Astrocyte of the cerebellum (primary cell): ENCODE data around the gene CMPK2.
A peak's percentile ranks its signal among the peaks of the same experiment; 100 is the strongest.

Source experiments
- DNase-seq: peaks from one replicate; pipeline ENCODE4 v3.0.0-alpha.2; 2011; ENCODE audit warnings: low read depth
- H3K4me3 ChIP-seq: 2 replicates; pipeline ENCODE4 v1.5.1; 2011; ENCODE audit warnings: mild to moderate bottlenecking, low read depth, low read length, moderate library complexity
- in situ Hi-C: cut with HindIII; loops from 2 replicates; pipeline ENCODE4 v1.10.0; 2017; ENCODE audit warnings: low sequenced_read_pairs
- TF ChIP-seq, protein P1 (sequence below): IDR thresholded peaks from 2 replicates; pipeline ENCODE4 v1.5.1; 2012; ENCODE audit warnings: low read length, low read depth, moderate library complexity, mild to moderate bottlenecking; ENCODE audit errors: missing control alignments

CMPK2 gene, protein sequence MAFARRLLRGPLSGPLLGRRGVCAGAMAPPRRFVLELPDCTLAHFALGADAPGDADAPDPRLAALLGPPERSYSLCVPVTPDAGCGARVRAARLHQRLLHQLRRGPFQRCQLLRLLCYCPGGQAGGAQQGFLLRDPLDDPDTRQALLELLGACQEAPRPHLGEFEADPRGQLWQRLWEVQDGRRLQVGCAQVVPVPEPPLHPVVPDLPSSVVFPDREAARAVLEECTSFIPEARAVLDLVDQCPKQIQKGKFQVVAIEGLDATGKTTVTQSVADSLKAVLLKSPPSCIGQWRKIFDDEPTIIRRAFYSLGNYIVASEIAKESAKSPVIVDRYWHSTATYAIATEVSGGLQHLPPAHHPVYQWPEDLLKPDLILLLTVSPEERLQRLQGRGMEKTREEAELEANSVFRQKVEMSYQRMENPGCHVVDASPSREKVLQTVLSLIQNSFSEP

DNA sequence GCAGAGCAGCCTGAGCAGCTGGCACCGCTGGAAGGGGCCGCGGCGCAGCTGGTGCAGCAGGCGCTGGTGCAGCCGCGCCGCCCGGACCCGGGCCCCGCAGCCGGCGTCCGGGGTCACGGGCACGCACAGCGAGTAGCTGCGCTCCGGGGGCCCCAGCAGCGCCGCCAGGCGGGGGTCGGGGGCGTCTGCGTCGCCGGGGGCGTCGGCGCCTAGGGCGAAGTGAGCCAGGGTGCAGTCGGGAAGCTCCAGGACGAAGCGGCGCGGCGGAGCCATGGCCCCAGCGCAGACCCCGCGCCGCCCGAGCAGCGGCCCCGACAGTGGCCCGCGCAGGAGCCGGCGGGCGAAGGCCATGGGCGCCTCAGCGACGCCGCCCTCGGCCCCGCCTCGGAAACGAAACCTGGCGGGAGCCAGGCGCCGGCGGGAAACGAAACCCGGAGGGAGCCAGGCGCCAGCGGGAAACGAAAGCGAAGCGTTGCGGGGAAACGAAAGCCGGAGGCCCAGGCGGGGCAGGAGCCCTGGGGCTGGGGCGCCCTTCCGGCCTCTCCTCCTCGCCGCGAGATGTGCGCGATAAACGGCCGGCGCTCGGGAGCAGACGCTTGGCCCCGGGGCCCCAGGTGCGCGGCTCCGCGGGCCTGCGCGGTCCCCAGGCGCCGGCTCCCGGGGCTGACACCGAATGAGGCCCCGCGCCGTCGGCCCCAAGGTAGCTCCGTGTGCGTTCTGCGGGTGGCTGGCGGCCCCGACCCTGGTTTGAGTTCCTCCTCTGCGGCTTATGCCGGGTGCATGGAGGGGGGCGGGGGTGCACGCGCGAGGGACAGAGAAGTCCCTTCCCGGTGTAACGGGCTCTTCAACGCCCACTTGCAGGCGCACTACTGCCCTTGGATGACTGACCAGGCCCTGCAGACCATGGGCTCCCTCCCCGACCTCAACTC is at the start of gene CMPK2:
Gene CMPK2 (minus strand): TSS at position 562 of the 929 bp plus-strand sequence. CDS start 211 bp downstream, at position 351.
- TF ChIP-seq, protein P1, sequence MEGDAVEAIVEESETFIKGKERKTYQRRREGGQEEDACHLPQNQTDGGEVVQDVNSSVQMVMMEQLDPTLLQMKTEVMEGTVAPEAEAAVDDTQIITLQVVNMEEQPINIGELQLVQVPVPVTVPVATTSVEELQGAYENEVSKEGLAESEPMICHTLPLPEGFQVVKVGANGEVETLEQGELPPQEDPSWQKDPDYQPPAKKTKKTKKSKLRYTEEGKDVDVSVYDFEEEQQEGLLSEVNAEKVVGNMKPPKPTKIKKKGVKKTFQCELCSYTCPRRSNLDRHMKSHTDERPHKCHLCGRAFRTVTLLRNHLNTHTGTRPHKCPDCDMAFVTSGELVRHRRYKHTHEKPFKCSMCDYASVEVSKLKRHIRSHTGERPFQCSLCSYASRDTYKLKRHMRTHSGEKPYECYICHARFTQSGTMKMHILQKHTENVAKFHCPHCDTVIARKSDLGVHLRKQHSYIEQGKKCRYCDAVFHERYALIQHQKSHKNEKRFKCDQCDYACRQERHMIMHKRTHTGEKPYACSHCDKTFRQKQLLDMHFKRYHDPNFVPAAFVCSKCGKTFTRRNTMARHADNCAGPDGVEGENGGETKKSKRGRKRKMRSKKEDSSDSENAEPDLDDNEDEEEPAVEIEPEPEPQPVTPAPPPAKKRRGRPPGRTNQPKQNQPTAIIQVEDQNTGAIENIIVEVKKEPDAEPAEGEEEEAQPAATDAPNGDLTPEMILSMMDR, result no peak
- H3K4me3 ChIP-seq, result peak within 1 kb of the TSS; percentile 53
- DNase-seq, result peak; percentile 11
- in situ Hi-C loops, result no loop called here

GRCh38 chr2:6915399-6915798 is 49.7 kb upstream of the CMPK2 start:
- no peak for DNase-seq
- in situ Hi-C loops, result loop anchor here (10.0 kb wide), 1 partner anchor 109 kb away; no protein-coding TSS in a partner anchor
- no peak overlapping the region for H3K4me3 ChIP-seq
- TF ChIP-seq, protein P1, result no peak

DNA sequence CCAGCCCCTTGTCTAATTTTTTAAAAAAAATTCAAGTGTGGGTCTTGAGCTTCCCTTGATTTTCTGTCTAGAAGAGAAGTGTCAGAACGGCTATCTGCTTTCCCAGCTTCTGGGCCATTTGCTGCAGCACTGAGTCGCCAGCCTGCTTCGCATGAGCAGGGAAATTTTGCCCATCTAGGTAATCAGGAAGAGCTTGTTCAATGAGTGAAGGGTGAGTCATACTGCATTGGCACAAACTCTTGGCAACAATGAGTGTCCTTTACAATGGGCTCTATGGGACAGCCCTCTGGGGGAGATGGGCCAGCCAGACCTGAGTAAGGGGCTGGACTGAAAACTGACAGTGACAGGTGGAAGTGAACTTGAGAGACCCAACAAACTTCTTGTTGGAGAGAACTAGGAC is 49.1 kb upstream of the CMPK2 start:
- DNase-seq, result no peak
- TF ChIP-seq, protein P1, result no peak
- no peak overlapping the region for H3K4me3 ChIP-seq
- in situ Hi-C loops, result loop anchor here (10.0 kb wide), 1 partner anchor 110 kb away; no protein-coding TSS in a partner anchor

GRCh38 chr2:6913415-6914157 is 47.9 kb upstream of the CMPK2 start:
- in situ Hi-C loops, result loop anchor here (10.0 kb wide), 1 partner anchor 111 kb away; no protein-coding TSS in a partner anchor
- no peak for DNase-seq
- no peak overlapping the region for H3K4me3 ChIP-seq
- TF ChIP-seq, protein P1, result no peak

GRCh38 chr2:6911721-6912120 is 46.0 kb upstream of the CMPK2 start:
- no peak for DNase-seq
- in situ Hi-C loops, result loop anchor here (10.0 kb wide), 1 partner anchor 113 kb away; no protein-coding TSS in a partner anchor
- H3K4me3 ChIP-seq, result no peak overlapping the region
- TF ChIP-seq, protein P1, result no peak
